K562 (cell line): ENCODE results near the gene SLC25A1. TPM values are rescaled to one million over a fixed set of nuclear protein-coding genes. Genes with fewer than 3 reads are reported as not detected.

Source experiments
- CSDE1 ChIP-seq, 2 experiments: fragments of 450-650 bp; IDR thresholded peaks; 2 replicates each; pipeline ENCODE4 v1.6.1; 2016; ENCODE audit warnings: mild to moderate bottlenecking in 1 of 2
- DNMT1 ChIP-seq: fragments of 450-650 bp; IDR thresholded peaks from 2 replicates; pipeline ENCODE4 v1.6.1; 2016; ENCODE audit warnings: antibody characterized with exemption, mild to moderate bottlenecking
- EP400 ChIP-seq: fragments of 450-650 bp; IDR thresholded peaks from 2 replicates; pipeline ENCODE4 v1.6.1; 2017; ENCODE audit warnings: antibody characterized with exemption, mild to moderate bottlenecking, moderate library complexity
- FOXJ2 ChIP-seq: fragments of 200-800 bp; sonication (Bioruptor generic); IDR thresholded peaks from 2 replicates; pipeline ENCODE4 v1.6.1; 2016; ENCODE audit warnings: missing genetic modification characterization, missing compliant biosample characterization
- FOXM1 ChIP-seq, 2 experiments: fragments of 450-650 bp in 1 of 2; sonication (generic) in 1 of 2; formaldehyde crosslinking in 1 of 2; IDR thresholded peaks; 2 replicates each; pipeline versions ENCODE4 v1.6.1 to v1.9.0; 2017 to 2022; ENCODE audit warnings: low read depth in 2 of 2, mild to moderate bottlenecking in 2 of 2, missing genetic modification reagents in 1 of 2, moderate library complexity in 1 of 2
- GABPB2 ChIP-seq: fragments of 250-450 bp; sonication (Bioruptor Pico); conservative IDR thresholded peaks from 2 replicates; pipeline ENCODE4 v1.5.1; 2021; ENCODE audit warnings: mild to moderate bottlenecking
- GTF2F1 ChIP-seq: IDR thresholded peaks from 2 replicates; pipeline ENCODE4 v1.6.1; 2011; ENCODE audit warnings: low read depth, low read length, improper control_type of control experiment
- HLTF ChIP-seq: fragments of 450-650 bp; IDR thresholded peaks from 2 replicates; pipeline ENCODE4 v1.6.1; 2016
- NFIX ChIP-seq: fragments of 250-450 bp; sonication (Bioruptor Pico); IDR thresholded peaks from 2 replicates; pipeline ENCODE4 v1.4.0; 2020; ENCODE audit warnings: low read depth, mild to moderate bottlenecking, moderate library complexity
- POLR2AphosphoS2 ChIP-seq: IDR thresholded peaks from 2 replicates; pipeline ENCODE4 v1.6.1; 2012; ENCODE audit warnings: low read length, improper control_type of control experiment
- RBM15 ChIP-seq: fragments of 200-400 bp; formaldehyde crosslinking; IDR thresholded peaks from 2 replicates; pipeline ENCODE4 v1.6.1; 2018; ENCODE audit warnings: mild to moderate bottlenecking, low read length, moderate library complexity; ENCODE audit not compliant: insufficient read depth
- TEAD4 ChIP-seq, 2 experiments: sonication (generic) in 1 of 2; formaldehyde crosslinking in 1 of 2; IDR thresholded peaks; 2 replicates each; pipeline versions ENCODE4 v1.6.1 to v1.8.0; 2012 to 2022; ENCODE audit warnings: borderline replicate concordance in 1 of 2, inconsistent platforms in 1 of 2, low read length in 1 of 2, mild to moderate bottlenecking in 1 of 2, missing genetic modification reagents in 1 of 2
- ZBED1 ChIP-seq: IDR thresholded peaks from 2 replicates; pipeline ENCODE4 v1.6.1; 2014
- ZNF124 ChIP-seq: sonication (generic); formaldehyde crosslinking; IDR thresholded peaks from 2 replicates; pipeline ENCODE4 v1.8.1; 2022; ENCODE audit warnings: missing genetic modification reagents
- ZNF165 ChIP-seq: fragments of 250-450 bp; sonication (Bioruptor Pico); IDR thresholded peaks from 2 replicates; pipeline ENCODE4 v1.4.0; 2020; ENCODE audit warnings: borderline replicate concordance
- ZNF232 ChIP-seq: sonication (generic); formaldehyde crosslinking; IDR thresholded peaks from 2 replicates; pipeline ENCODE4 v1.8.0; 2022; ENCODE audit warnings: mild to moderate bottlenecking, missing genetic modification reagents
- polyA plus RNA-seq, 8 experiments: library from polyadenylated mRNA; depleted of rRNA in 4 of 8; stranded (reverse) in 5 of 8; unstranded in 3 of 8; fragments of >200 nt; fragmentation: Nextera tagmentation in 2 of 8; fragmentation: Illumina TruSeq in 1 of 8; extraction: Ambion mirVana in 2 of 8; extraction: Trizol in 1 of 8; gene quantifications; 2 replicates each; pipeline versions ENCODE4 v1.2.1 to v1.2.3, GENCODE V29; 2011 to 2014; ENCODE audit warnings: inconsistent platforms in 1 of 8, missing spikeins in 1 of 8
- total RNA-seq, 7 experiments: library from RNA; depleted of rRNA in 6 of 7; stranded (reverse); fragments of >200 nt in 6 of 7; fragmentation: Illumina TruSeq in 2 of 7; extraction: Trizol in 2 of 7; gene quantifications; 2 replicates each; pipeline versions ENCODE4 v1.2.1 to v1.2.3, GENCODE V29; 2011 to 2021; ENCODE audit warnings: low replicate concordance in 1 of 7
- TF ChIP-seq, protein P1 (sequence below): sonication (generic); formaldehyde crosslinking; IDR thresholded peaks from 2 replicates; pipeline ENCODE4 v1.8.0; 2022; ENCODE audit warnings: mild to moderate bottlenecking, missing genetic modification reagents, borderline replicate concordance
- TF ChIP-seq, protein P2 (sequence below): fragments of 450-650 bp; IDR thresholded peaks from 2 replicates; pipeline ENCODE4 v1.6.1; 2016; ENCODE audit warnings: mild to moderate bottlenecking
- TF ChIP-seq, protein P3 (sequence below): sonication (generic); formaldehyde crosslinking; IDR thresholded peaks from 2 replicates; pipeline ENCODE4 v1.8.1; 2023; ENCODE audit warnings: mild to moderate bottlenecking, missing genetic modification reagents
- TF ChIP-seq, protein P4 (sequence below): fragments of 450-650 bp; IDR thresholded peaks from 2 replicates; pipeline ENCODE4 v1.6.1; 2016; ENCODE audit warnings: low read depth, mild to moderate bottlenecking, moderate library complexity

Gene SLC25A1
- total and polyA plus RNA-seq, 9 of the 15 experiments (the other 6 are each of a cell fraction or from before 2014, with no cell fraction given): 11.0 to 408 (median 110) TPM

DNA sequence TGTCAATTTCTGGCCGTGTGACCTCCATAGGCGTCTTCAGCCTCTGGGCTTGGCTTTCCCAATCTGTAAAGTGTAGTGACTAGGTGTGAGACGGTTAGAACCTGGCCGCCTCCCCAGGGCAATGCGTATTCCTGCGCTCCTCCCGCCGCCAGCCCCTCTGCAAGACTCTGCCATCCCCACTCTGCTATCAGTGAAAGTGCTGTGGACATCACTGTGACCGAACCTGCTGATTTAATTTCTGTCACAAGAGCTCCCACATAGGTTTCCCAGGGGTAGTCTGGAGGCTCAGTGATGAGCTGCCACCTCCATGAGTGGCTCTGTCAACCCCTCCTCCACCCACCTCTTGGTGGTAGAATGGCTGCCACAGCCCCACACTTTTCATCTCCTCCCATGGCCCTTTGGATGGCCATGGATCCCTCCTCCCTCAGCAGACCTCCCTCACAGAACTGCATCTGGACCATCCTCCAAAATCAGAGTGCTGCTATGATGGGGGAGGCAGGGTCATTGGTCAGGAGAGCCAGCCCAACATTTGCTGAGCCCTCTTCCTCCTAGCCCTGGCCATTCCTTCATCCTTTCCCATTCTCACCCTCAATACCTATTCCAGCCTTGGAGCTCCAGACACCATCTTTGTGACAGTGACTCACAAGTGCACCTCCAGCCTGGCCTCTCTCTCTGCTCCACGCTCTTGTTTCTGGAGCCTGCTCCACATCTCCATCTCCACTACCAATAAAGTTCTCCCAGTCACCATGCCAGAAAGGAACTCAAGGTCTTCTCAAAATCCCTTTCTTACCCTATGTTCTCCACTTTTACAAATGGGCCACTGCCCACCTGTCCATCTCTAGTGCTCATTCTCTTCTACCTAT is 27.0 kb downstream of the SLC25A1 start (continued):
- TF ChIP-seq EP400 (no peak), GTF2F1 (no peak), CSDE1 (IDR thresholded peaks at IDR 0.05) (no peak), ZNF165 (CRISPR knock-in tag) (no peak), ZBED1 (no peak), FOXM1 (IDR thresholded peaks at IDR 0.05; ENCODE audit: low read depth) (no peak), FOXM1 (CRISPR knock-in tag; IDR thresholded peaks at IDR 0.05; ENCODE audit: low read depth) (no peak), TEAD4 (IDR thresholded peaks at IDR 0.05; ENCODE audit: low read length) (no peak), TEAD4 (CRISPR knock-in tag; IDR thresholded peaks at IDR 0.05; ENCODE audit: borderline replicate concordance) (no peak), ZNF124 (CRISPR knock-in tag) (no peak), GABPB2 (CRISPR knock-in tag) (no peak), ZNF232 (CRISPR knock-in tag) (no peak), HLTF (peak; percentile 98), FOXJ2 (no peak), DNMT1 (no peak), RBM15 (no peak), NFIX (CRISPR knock-in tag) (no peak), POLR2AphosphoS2 (no peak)
- TF ChIP-seq, protein P1, sequence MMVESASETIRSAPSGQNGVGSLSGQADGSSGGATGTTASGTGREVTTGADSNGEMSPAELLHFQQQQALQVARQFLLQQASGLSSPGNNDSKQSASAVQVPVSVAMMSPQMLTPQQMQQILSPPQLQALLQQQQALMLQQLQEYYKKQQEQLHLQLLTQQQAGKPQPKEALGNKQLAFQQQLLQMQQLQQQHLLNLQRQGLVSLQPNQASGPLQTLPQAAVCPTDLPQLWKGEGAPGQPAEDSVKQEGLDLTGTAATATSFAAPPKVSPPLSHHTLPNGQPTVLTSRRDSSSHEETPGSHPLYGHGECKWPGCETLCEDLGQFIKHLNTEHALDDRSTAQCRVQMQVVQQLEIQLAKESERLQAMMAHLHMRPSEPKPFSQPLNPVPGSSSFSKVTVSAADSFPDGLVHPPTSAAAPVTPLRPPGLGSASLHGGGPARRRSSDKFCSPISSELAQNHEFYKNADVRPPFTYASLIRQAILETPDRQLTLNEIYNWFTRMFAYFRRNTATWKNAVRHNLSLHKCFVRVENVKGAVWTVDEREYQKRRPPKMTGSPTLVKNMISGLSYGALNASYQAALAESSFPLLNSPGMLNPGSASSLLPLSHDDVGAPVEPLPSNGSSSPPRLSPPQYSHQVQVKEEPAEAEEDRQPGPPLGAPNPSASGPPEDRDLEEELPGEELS: no peak
- TF ChIP-seq, protein P2, sequence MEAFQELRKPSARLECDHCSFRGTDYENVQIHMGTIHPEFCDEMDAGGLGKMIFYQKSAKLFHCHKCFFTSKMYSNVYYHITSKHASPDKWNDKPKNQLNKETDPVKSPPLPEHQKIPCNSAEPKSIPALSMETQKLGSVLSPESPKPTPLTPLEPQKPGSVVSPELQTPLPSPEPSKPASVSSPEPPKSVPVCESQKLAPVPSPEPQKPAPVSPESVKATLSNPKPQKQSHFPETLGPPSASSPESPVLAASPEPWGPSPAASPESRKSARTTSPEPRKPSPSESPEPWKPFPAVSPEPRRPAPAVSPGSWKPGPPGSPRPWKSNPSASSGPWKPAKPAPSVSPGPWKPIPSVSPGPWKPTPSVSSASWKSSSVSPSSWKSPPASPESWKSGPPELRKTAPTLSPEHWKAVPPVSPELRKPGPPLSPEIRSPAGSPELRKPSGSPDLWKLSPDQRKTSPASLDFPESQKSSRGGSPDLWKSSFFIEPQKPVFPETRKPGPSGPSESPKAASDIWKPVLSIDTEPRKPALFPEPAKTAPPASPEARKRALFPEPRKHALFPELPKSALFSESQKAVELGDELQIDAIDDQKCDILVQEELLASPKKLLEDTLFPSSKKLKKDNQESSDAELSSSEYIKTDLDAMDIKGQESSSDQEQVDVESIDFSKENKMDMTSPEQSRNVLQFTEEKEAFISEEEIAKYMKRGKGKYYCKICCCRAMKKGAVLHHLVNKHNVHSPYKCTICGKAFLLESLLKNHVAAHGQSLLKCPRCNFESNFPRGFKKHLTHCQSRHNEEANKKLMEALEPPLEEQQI: no peak
- TF ChIP-seq, protein P3, sequence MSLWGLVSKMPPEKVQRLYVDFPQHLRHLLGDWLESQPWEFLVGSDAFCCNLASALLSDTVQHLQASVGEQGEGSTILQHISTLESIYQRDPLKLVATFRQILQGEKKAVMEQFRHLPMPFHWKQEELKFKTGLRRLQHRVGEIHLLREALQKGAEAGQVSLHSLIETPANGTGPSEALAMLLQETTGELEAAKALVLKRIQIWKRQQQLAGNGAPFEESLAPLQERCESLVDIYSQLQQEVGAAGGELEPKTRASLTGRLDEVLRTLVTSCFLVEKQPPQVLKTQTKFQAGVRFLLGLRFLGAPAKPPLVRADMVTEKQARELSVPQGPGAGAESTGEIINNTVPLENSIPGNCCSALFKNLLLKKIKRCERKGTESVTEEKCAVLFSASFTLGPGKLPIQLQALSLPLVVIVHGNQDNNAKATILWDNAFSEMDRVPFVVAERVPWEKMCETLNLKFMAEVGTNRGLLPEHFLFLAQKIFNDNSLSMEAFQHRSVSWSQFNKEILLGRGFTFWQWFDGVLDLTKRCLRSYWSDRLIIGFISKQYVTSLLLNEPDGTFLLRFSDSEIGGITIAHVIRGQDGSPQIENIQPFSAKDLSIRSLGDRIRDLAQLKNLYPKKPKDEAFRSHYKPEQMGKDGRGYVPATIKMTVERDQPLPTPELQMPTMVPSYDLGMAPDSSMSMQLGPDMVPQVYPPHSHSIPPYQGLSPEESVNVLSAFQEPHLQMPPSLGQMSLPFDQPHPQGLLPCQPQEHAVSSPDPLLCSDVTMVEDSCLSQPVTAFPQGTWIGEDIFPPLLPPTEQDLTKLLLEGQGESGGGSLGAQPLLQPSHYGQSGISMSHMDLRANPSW (CRISPR knock-in tag): no peak
- TF ChIP-seq, protein P4, sequence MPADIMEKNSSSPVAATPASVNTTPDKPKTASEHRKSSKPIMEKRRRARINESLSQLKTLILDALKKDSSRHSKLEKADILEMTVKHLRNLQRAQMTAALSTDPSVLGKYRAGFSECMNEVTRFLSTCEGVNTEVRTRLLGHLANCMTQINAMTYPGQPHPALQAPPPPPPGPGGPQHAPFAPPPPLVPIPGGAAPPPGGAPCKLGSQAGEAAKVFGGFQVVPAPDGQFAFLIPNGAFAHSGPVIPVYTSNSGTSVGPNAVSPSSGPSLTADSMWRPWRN: no peak
